ENCODE data around the gene HOXD13.

Gene HOXD13

GRCh38 chr2:176095421-176095820 lies 2.9 kb downstream of the HOXD13 start:
- peak in 1 of 3 experiments; percentile 31 for DNase-seq

- DNase-seq = no peak
Observed at GRCh38 chr2:176096243-176096985, 3.9 kb downstream of the HOXD13 start.

GRCh38 chr2:176096986-176097819 lies 4.7 kb downstream of the HOXD13 start:
- peak; percentile 74 to 95 (median 88) for DNase-seq

- DNase-seq = peak in 1 of 3 experiments; percentile 83
Observed at GRCh38 chr2:176097820-176098365, 5.4 kb downstream of the HOXD13 start.

- peak in 2 of 3 experiments; percentile 80 to 87 for DNase-seq
Observed at GRCh38 chr2:176098366-176099158, 6.0 kb downstream of the HOXD13 start.

- no peak for DNase-seq
Observed at GRCh38 chr2:176099159-176099727, 6.7 kb downstream of the HOXD13 start.

GRCh38 chr2:176099728-176100546 lies 7.4 kb downstream of the HOXD13 start, which contains the start of gene HOXD12:
TSS of gene HOXD12 (plus strand) at chr2:176099795. CDS start at chr2:176099802, 7 bp downstream.
- DNase-seq = no peak

GRCh38 chr2:176100547-176101140 lies 8.1 kb downstream of the HOXD13 start:
- no peak for DNase-seq

- no peak for DNase-seq
Observed at GRCh38 chr2:176101216-176101830, 8.8 kb downstream of the HOXD13 start.

GRCh38 chr2:176101842-176102241 lies 9.3 kb downstream of the HOXD13 start:
- no peak for DNase-seq

GRCh38 chr2:176102309-176102866 lies 9.9 kb downstream of the HOXD13 start:
- DNase-seq = no peak

- no peak for DNase-seq
Observed at GRCh38 chr2:176103194-176103593, 10.7 kb downstream of the HOXD13 start.

GRCh38 chr2:176103742-176104315 lies 11.3 kb downstream of the HOXD13 start:
- no peak for DNase-seq

GRCh38 chr2:176104316-176105077 lies 12.0 kb downstream of the HOXD13 start:
- no peak for DNase-seq

GRCh38 chr2:176105078-176105729 lies 12.7 kb downstream of the HOXD13 start:
- DNase-seq = no peak

GRCh38 chr2:176105730-176106580 lies 13.4 kb downstream of the HOXD13 start:
- no peak for DNase-seq

Measured in NCI-H1417 (cell line).